ENCODE results near the gene BCL2L1. TPM values are rescaled to one million over a fixed set of nuclear protein-coding genes. Genes with fewer than 3 reads are reported as not detected.
"Not testable (repeated sequence)": the region's sequence is repeated elsewhere in the genome, so short reads cannot be mapped to it uniquely, and the experiment has no call there.

BCL2L1 gene
- total RNA-seq, 1 experiment from 2014 or later, result 33.1 TPM

- peak; percentile 44 to 50 for DNase-seq
- Histone ChIP-seq H3K27me3 (no peaks in the 10 kb centered on the region), H3K36me3 (peaks cover under 1% of the 10 kb centered on the region; the same call in 1 of the 2 replicates), H3K4me3 (no peak overlapping the region), H3K4me1 (peaks cover 17% of the 10 kb centered on the region), H3K27ac (no peak overlapping the region), H3K9me3 (replicated peaks) (no peaks in the 10 kb centered on the region)
Observed at GRCh38 chr20:31670371-31671228, 52.1 kb downstream of the BCL2L1 start.

GRCh38 chr20:31669876-31670275 lies 52.8 kb downstream of the BCL2L1 start:
- Histone ChIP-seq H3K36me3 (peaks cover 3% of the 10 kb centered on the region; the same call in 1 of the 2 replicates), H3K9me3 (replicated peaks) (no peaks in the 10 kb centered on the region), H3K27ac (no peak overlapping the region), H3K4me3 (no peak overlapping the region), H3K27me3 (no peaks in the 10 kb centered on the region), H3K4me1 (peaks cover 10% of the 10 kb centered on the region)
- no peak for DNase-seq

DNA sequence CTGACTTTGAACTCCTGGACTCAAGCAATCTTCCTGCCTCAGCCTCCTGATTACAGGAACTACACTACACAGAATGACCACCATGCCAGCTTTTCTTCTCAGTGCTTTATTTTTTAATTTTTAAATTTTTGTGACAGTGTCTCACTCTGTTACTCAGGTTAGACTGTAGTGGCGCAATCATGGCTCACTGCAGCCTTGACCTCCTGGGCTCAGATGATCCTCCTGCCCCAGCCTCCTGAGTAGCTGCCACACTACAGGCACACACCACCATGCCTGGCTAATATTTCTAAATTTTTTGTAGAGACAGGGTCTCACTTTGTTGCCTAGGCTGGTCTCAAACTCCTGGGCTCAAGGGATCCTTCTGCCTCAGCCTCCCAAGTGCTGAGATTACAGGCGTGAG lies 53.7 kb downstream of the BCL2L1 start:
- not testable (repeated sequence) for DNase-seq; H3K4me3 ChIP-seq; H3K9me3 ChIP-seq (replicated peaks); H3K4me1 ChIP-seq; H3K27ac ChIP-seq; H3K27me3 ChIP-seq; H3K36me3 ChIP-seq

DNA sequence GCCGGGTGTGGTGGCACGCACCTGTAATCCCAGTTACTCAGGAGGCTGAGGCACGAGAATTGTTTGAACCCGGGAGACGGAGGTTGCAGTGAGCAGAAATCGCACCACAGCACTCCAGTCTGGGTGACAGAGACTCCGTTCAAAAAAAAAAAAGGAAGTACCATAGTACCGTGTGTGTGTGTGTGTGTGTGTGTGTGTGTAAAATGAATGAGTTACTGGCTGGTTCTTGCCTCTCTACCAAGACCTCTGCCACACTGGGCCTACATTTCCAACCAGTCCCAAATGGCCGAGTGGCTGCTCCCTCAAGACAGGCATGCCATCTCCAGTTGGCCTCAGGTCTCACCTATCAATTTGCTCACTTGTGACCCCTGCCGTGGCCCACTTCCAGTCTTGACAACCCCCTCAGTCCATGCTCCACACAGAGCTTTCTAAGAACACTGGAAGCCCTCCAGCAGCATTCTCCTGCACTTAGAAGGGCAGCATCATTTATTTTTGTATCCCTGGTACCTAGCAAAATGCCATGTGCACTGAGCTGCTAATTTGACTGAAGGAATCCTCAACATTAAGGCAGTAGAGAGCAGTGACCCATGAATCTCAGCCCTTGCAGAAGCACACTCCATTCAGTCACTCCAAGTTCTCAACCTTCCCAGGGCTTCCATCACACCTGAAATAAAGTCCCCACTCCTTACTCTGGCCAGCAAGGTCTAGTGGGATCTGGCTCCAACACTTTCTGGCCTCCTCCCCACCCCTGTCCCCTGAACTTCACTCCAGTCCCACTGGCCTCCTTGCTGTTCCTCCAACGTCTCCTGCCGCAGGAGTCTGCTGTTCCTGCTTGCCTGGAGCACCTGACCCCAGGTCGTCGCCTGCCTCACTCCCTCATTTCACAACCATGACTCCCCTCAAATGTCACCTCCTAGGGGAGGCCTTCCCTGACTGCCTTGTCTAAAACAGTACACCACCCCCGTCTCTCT lies 55.1 kb downstream of the BCL2L1 start:
- Histone ChIP-seq H3K27ac (no peak overlapping the region), H3K9me3 (replicated peaks) (no peaks in the 10 kb centered on the region), H3K27me3 (no peaks in the 10 kb centered on the region), H3K36me3 (peaks cover 3% of the 10 kb centered on the region; the same call in 1 of the 2 replicates), H3K4me3 (no peak overlapping the region), H3K4me1 (peaks cover 8% of the 10 kb centered on the region; the same call in 1 of the 2 replicates)
- DNase-seq, result no peak

GRCh38 chr20:31666258-31667042 lies 56.2 kb downstream of the BCL2L1 start:
- Histone ChIP-seq H3K4me1 (peaks cover 13% of the 10 kb centered on the region; the same call in 1 of the 2 replicates), H3K27ac (no peak overlapping the region), H3K27me3 (no peaks in the 10 kb centered on the region), H3K9me3 (replicated peaks) (no peaks in the 10 kb centered on the region), H3K4me3 (no peak overlapping the region), H3K36me3 (peaks cover 3% of the 10 kb centered on the region; the same call in 1 of the 2 replicates)
- no peak for DNase-seq

DNA sequence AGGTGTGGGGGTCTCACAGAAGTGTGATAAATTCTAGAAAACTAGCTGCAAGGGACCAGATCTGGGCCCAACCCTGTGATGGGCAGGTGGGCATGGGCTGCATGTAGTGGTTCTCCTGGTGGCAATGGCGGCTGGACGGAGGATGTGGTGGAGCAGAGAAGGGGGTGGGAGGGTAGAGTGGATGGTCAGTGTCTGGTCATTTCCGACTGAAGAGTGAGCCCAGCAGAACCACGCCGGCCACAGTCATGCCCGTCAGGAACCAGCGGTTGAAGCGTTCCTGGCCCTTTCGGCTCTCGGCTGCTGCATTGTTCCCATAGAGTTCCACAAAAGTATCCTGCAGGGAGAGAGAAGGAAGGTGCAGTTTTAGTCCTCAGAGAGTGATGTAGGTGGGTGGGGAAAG lies 56.9 kb downstream of the BCL2L1 start:
- no peak for DNase-seq
- Histone ChIP-seq H3K4me3 (no peak overlapping the region), H3K9me3 (replicated peaks) (no peaks in the 10 kb centered on the region), H3K4me1 (peaks cover 7% of the 10 kb centered on the region; the same call in 1 of the 2 replicates), H3K36me3 (peaks cover 3% of the 10 kb centered on the region; the same call in 1 of the 2 replicates), H3K27me3 (no peaks in the 10 kb centered on the region), H3K27ac (no peak overlapping the region)

DNA sequence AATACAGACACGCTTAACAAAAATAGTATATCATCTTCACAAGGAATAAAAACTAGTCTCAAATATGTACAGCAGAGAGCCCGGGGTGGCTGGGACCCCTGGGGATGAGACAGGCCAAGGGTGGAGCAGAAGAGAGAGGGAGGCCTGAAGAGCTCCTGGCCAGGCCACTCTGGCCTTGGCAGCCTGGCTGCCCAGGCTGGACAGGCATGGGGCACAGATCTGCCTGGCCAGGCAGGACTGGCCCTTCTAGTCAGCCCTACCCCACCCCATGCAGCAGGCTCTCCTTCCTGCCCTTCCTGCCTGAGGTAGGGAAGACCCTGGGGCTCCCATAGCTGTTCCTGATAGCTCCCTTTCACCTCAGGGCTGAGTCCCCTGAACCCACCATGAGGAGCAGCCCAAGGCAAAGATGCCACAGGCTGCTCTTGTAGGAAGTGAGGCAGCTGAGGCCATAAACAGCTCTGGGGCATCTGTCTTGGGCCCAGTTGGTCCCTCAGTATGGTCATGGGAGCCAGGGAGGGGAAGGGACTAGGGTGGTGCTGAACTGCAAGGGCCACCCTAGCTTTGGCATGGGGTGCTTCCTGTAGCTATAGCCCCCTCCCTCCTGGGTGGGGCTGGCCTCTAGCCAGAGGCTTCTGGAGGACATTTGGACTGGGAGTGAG lies 57.8 kb downstream of the BCL2L1 start:
- H3K9me3 ChIP-seq (replicated peaks), result no peaks in the 10 kb centered on the region
- no peak for DNase-seq
- H3K27ac ChIP-seq, result no peak overlapping the region
- H3K36me3 ChIP-seq, result peaks cover 3% of the 10 kb centered on the region; the same call in 1 of the 2 replicates
- H3K4me3 ChIP-seq, result no peak overlapping the region
- no peaks in the 10 kb centered on the region for H3K27me3 ChIP-seq
- peaks cover 4% of the 10 kb centered on the region; the same call in 1 of the 2 replicates for H3K4me1 ChIP-seq

- Histone ChIP-seq H3K27ac (no peak overlapping the region), H3K27me3 (no peaks in the 10 kb centered on the region), H3K36me3 (peaks cover 3% of the 10 kb centered on the region; the same call in 1 of the 2 replicates), H3K4me1 (peaks cover 4% of the 10 kb centered on the region; the same call in 1 of the 2 replicates), H3K4me3 (no peak overlapping the region), H3K9me3 (replicated peaks) (no peaks in the 10 kb centered on the region)
- DNase-seq, result no peak
Observed at GRCh38 chr20:31663838-31664695, 58.6 kb downstream of the BCL2L1 start.

DNA sequence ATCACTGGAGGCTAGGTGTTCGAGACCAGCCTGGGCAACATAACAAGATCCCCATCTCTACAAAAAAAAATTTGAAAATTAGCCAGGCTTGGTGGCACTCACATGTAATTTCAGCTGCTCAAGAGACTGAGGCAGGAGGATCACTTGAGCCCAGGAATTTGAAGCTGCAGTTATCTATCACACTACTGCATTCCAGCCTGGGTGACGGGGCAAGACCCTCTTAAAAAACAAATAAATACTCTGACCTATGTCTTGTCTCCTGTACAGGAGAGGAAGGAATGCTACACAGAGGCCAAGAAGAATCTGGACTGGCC lies 59.2 kb downstream of the BCL2L1 start:
- peaks cover 4% of the 10 kb centered on the region; the same call in 1 of the 2 replicates for H3K4me1 ChIP-seq
- H3K27me3 ChIP-seq, result no peaks in the 10 kb centered on the region
- H3K27ac ChIP-seq, result no peak overlapping the region
- DNase-seq, result no peak
- no peak overlapping the region for H3K4me3 ChIP-seq
- H3K36me3 ChIP-seq, result peaks cover 3% of the 10 kb centered on the region; the same call in 1 of the 2 replicates
- H3K9me3 ChIP-seq (replicated peaks), result no peaks in the 10 kb centered on the region

DNA sequence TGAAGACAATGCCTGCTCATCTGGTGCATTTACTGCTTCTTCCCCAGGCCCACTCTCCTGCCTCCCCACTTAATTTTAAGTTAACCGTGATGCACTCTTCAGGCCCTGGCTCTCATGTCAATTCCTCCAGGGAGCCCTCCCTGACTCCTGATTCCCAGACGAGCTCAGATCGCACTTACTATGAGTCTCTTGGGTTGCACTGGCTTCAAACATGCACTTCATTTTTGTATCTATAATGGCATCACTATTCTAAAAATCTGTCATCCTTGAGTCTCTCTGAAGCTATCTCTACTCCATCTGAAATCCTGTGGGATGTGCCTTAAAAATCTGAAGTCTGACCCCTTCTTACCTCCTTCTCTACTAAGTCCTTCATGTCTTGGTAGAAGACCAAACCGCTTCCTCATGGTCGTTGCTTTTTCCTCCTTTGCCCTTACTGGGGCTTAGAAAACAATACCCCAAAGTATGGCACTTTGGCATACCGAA lies 60.3 kb downstream of the BCL2L1 start:
- peaks cover 4% of the 10 kb centered on the region; the same call in 1 of the 2 replicates for H3K4me1 ChIP-seq
- no peak overlapping the region for H3K4me3 ChIP-seq
- no peak for DNase-seq
- H3K27ac ChIP-seq, result no peak overlapping the region
- no peaks in the 10 kb centered on the region for H3K9me3 ChIP-seq (replicated peaks)
- H3K36me3 ChIP-seq, result peaks cover 3% of the 10 kb centered on the region; the same call in 1 of the 2 replicates
- H3K27me3 ChIP-seq, result no peaks in the 10 kb centered on the region

- peaks cover 3% of the 10 kb centered on the region; the same call in 1 of the 2 replicates for H3K36me3 ChIP-seq
- peaks cover 4% of the 10 kb centered on the region; the same call in 1 of the 2 replicates for H3K4me1 ChIP-seq
- peak overlapping the region; percentile 38 for H3K4me3 ChIP-seq
- DNase-seq, result peak; percentile 83 to 93
- H3K27ac ChIP-seq, result no peak overlapping the region
- H3K27me3 ChIP-seq, result no peaks in the 10 kb centered on the region
- H3K9me3 ChIP-seq (replicated peaks), result no peaks in the 10 kb centered on the region
Observed at GRCh38 chr20:31661625-31662371, 60.9 kb downstream of the BCL2L1 start.

DNA sequence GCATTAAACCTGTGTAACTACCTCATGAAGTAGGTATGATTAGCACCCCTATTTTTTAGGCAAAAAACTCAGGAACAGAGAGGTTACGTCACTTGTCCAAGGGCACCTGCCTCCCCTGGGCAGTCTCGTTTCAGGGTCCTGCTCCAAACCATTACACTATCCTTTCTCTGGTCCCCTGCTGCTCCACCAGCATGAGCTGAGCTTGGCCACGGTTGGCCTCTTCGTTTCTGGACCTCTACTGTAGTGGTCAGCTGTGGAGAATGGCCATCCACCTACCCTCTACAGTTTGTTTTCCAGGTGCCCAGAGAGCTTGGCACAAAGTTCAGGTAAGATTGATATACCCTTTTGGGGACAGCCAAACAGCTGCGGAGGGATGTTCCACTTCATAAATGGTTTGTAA lies 68.1 kb downstream of the BCL2L1 start:
- Histone ChIP-seq H3K27ac (no peak overlapping the region), H3K4me1 (no peaks in the 10 kb centered on the region), H3K36me3 (no peaks in the 10 kb centered on the region), H3K9me3 (replicated peaks) (no peaks in the 10 kb centered on the region), H3K4me3 (no peak overlapping the region), H3K27me3 (peaks cover 8% of the 10 kb centered on the region; the same call in 1 of the 2 replicates)
- DNase-seq, result no peak
